Suprapubic skin (tissue), 4 donors: ENCODE data around the gene PWP1. TPM values are rescaled to one million over a fixed set of nuclear protein-coding genes. Genes with fewer than 3 reads are reported as not detected.
"Not testable (repeated sequence)": the region's sequence is repeated elsewhere in the genome, so short reads cannot be mapped to it uniquely, and the experiment has no call there.

Experiments
- DNase-seq, 2 donors: peaks; one replicate each; pipeline ENCODE4 v3.0.0-alpha.2; 2019; ENCODE audit warnings: low spot score in 2 of 2
- H3K27ac ChIP-seq: fragments of 200-600 bp; sonication (generic); one replicate; pipeline ENCODE4 v1.5.1; 2019
- H3K27me3 ChIP-seq: fragments of 200-600 bp; sonication (generic); one replicate; pipeline ENCODE4 v1.5.1; 2019
- H3K36me3 ChIP-seq: fragments of 200-600 bp; sonication (generic); one replicate; pipeline ENCODE4 v1.5.1; 2019
- H3K4me1 ChIP-seq: fragments of 200-600 bp; sonication (generic); one replicate; pipeline ENCODE4 v1.5.1; 2019
- H3K4me3 ChIP-seq: fragments of 200-600 bp; sonication (generic); one replicate; pipeline ENCODE4 v1.5.1; 2019; ENCODE audit warnings: mild to moderate bottlenecking
- H3K9me3 ChIP-seq: fragments of 200-600 bp; sonication (generic); one replicate; pipeline ENCODE4 v1.5.1; 2019
- EP300 ChIP-seq: sonication (generic); formaldehyde crosslinking; IDR thresholded peaks from one replicate; pipeline ENCODE4 v1.6.1; 2017; ENCODE audit warnings: antibody characterized with exemption
- POLR2A ChIP-seq, 2 donors: fragments of 450-650 bp; IDR thresholded peaks; one replicate each; pipeline ENCODE4 v1.6.1; 2017; ENCODE audit warnings: antibody characterized with exemption in 2 of 2, mild to moderate bottlenecking in 2 of 2, moderate library complexity in 2 of 2
- POLR2AphosphoS5 ChIP-seq, 3 donors: sonication (generic); formaldehyde crosslinking; IDR thresholded peaks; one replicate each; pipeline ENCODE4 v1.6.1; 2017; ENCODE audit warnings: antibody characterized with exemption in 3 of 3
- WGBS: methylation state at CpG from one replicate; pipeline ENCODE4 v1.1.5; 2018; 5-methylcytosine and 5-hydroxymethylcytosine counted together
- total RNA-seq, 4 donors: library from RNA; depleted of rRNA; stranded (reverse); fragments of >200 nt; gene quantifications; one replicate each; pipeline ENCODE4 v1.1.0, GENCODE V29; 2016
- TF ChIP-seq, protein P1 (sequence below), 2 donors: fragments of 200-600 bp in 1 of 2; fragments of 450-650 bp in 1 of 2; sonication (generic) in 1 of 2; IDR thresholded peaks; one replicate each; pipeline ENCODE4 v1.5.1; 2016 to 2019; ENCODE audit warnings: antibody characterized with exemption in 2 of 2, mild to moderate bottlenecking in 1 of 2, moderate library complexity in 1 of 2

The PWP1 gene
- total RNA-seq, 4 donors from 2014 or later: 50.7 to 97.7 (median 64.6) TPM

- WGBS: 89% methylated on average over 4 of the region's 4 CpGs
- H3K36me3 ChIP-seq: peaks cover 91% of the 10 kb centered on the region
- no peak for DNase-seq
- H3K9me3 ChIP-seq: no peaks in the 10 kb centered on the region
- H3K27me3 ChIP-seq: no peaks in the 10 kb centered on the region
- H3K4me3 ChIP-seq: no peak overlapping the region
- no peak for TF ChIP-seq POLR2AphosphoS5 (IDR thresholded peaks at IDR 0.05)
- TF ChIP-seq EP300: no peak
- TF ChIP-seq, protein P1, sequence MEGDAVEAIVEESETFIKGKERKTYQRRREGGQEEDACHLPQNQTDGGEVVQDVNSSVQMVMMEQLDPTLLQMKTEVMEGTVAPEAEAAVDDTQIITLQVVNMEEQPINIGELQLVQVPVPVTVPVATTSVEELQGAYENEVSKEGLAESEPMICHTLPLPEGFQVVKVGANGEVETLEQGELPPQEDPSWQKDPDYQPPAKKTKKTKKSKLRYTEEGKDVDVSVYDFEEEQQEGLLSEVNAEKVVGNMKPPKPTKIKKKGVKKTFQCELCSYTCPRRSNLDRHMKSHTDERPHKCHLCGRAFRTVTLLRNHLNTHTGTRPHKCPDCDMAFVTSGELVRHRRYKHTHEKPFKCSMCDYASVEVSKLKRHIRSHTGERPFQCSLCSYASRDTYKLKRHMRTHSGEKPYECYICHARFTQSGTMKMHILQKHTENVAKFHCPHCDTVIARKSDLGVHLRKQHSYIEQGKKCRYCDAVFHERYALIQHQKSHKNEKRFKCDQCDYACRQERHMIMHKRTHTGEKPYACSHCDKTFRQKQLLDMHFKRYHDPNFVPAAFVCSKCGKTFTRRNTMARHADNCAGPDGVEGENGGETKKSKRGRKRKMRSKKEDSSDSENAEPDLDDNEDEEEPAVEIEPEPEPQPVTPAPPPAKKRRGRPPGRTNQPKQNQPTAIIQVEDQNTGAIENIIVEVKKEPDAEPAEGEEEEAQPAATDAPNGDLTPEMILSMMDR (IDR thresholded peaks at IDR 0.05): no peak
- no peak for TF ChIP-seq POLR2A (IDR thresholded peaks at IDR 0.05)
- no peaks in the 10 kb centered on the region for H3K4me1 ChIP-seq
- H3K27ac ChIP-seq: no peak overlapping the region
These were observed 16.5 kb downstream of the PWP1 start for GRCh38 chr12:107702106-107702505.

DNA sequence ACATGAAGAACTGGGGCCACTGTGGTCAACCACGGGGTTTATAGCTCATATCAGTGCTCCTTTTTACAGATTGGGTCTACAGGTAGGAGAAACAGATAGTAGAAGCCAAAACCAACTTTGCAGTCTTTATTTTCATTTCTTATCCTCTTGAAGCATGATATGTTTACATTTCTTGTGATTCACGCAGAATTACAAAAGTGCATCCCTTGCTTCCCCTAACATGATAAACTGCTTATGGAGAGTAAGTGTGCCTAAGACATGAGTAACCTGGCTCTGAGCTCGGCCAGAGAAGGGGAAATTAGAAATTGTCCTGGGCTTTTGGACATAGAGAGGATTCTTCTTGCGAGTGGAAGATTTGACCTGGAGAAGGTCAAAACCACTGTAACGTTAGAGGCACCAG is 18.4 kb downstream of the PWP1 start:
- WGBS: 91% methylated on average over 5 of the region's 5 CpGs
- H3K27ac ChIP-seq: no peak overlapping the region
- no peaks in the 10 kb centered on the region for H3K9me3 ChIP-seq
- TF ChIP-seq POLR2A (IDR thresholded peaks at IDR 0.05) (no peak), EP300 (no peak), POLR2AphosphoS5 (IDR thresholded peaks at IDR 0.05) (no peak)
- TF ChIP-seq, protein P1 (IDR thresholded peaks at IDR 0.05): no peak
- no peak for DNase-seq
- no peaks in the 10 kb centered on the region for H3K27me3 ChIP-seq
- peaks cover 82% of the 10 kb centered on the region for H3K36me3 ChIP-seq
- H3K4me1 ChIP-seq: no peaks in the 10 kb centered on the region
- no peak overlapping the region for H3K4me3 ChIP-seq

GRCh38 chr12:107705522-107705921 is 19.9 kb downstream of the PWP1 start:
- peaks cover 82% of the 10 kb centered on the region for H3K36me3 ChIP-seq
- WGBS: 95% methylated on average over 5 of the region's 5 CpGs
- not testable (repeated sequence) for H3K27me3 ChIP-seq, H3K27ac ChIP-seq, DNase-seq, H3K9me3 ChIP-seq, H3K4me3 ChIP-seq, H3K4me1 ChIP-seq

DNA sequence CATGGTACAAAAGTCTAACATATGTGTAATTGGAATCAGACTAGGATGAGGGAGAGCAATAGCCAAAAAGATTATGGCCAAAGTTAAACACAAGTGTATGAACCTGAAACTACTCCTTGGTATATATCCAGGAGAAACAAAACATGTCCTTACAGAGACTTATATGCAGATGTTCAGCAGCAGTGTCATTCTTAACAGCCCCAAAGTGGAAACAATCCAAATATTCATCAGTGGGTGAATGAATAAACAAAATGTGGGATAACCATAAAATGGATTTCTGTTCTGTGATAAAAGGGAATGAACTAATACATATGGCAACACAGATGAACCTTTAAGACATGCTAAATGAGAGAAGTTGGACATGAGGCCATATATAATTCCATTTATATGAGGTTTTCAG is 30.2 kb downstream of the PWP1 start:
- Histone ChIP-seq H3K4me3 (no peak overlapping the region), H3K9me3 (no peaks in the 10 kb centered on the region), H3K4me1 (no peaks in the 10 kb centered on the region), H3K36me3 (peaks cover 47% of the 10 kb centered on the region), H3K27me3 (no peaks in the 10 kb centered on the region), H3K27ac (no peak overlapping the region)
- TF ChIP-seq POLR2AphosphoS5 (IDR thresholded peaks at IDR 0.05): no peak
- no peak for TF ChIP-seq POLR2A (IDR thresholded peaks at IDR 0.05)
- TF ChIP-seq EP300: no peak
- TF ChIP-seq, protein P1 (IDR thresholded peaks at IDR 0.05): no peak
- DNase-seq: no peak

DNA sequence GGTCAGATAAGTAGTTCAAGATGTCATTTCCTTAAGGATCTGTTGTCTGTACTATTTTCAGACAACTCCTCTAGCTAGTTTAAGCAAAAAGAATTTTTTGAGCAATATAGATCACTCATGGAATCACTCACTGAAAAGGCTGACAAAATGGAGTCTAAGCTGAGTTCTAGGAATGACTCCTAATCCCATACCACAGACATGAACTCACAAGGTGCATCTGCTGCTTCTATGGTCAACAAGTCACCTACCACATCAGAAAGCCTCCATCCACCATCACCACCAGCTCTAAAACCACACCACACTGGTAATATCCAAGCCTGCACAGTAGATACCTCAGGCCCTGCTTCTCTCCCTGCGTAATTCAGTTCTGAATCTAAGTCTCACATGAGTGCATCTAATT is 33.0 kb downstream of the PWP1 start:
- 90% methylated on average over 1 of the region's 1 CpG for WGBS
- no peak for DNase-seq
- TF ChIP-seq, protein P1 (IDR thresholded peaks at IDR 0.05): no peak
- TF ChIP-seq POLR2A (IDR thresholded peaks at IDR 0.05) (no peak), EP300 (no peak), POLR2AphosphoS5 (IDR thresholded peaks at IDR 0.05) (no peak)
- Histone ChIP-seq H3K27ac (no peak overlapping the region), H3K36me3 (peaks cover 19% of the 10 kb centered on the region), H3K4me3 (no peak overlapping the region), H3K4me1 (no peaks in the 10 kb centered on the region), H3K27me3 (no peaks in the 10 kb centered on the region), H3K9me3 (no peaks in the 10 kb centered on the region)

GRCh38 chr12:107727327-107727726 is 41.7 kb downstream of the PWP1 start:
- DNase-seq, H3K4me1 ChIP-seq, H3K9me3 ChIP-seq, H3K27ac ChIP-seq, H3K36me3 ChIP-seq, H3K4me3 ChIP-seq, H3K27me3 ChIP-seq: not testable (repeated sequence)
- WGBS: 48% methylated on average over 1 of the region's 1 CpG

GRCh38 chr12:107727742-107728141 is 42.1 kb downstream of the PWP1 start:
- WGBS: no CpG with 5 or more reads among the region's 1 CpG
- DNase-seq: not testable (repeated sequence)

More at GRCh38 chr12:107727742-107728141, 42.1 kb downstream of the PWP1 start:
- not testable (repeated sequence) for H3K4me3 ChIP-seq, H3K27ac ChIP-seq, H3K4me1 ChIP-seq, H3K9me3 ChIP-seq, H3K36me3 ChIP-seq, H3K27me3 ChIP-seq
